ENCODE data around the gene RANBP9. TPM values are rescaled to one million over a fixed set of nuclear protein-coding genes. Genes with fewer than 3 reads are reported as not detected.

Gene RANBP9
- total and polyA plus RNA-seq, 2 donors from 2014 or later, result 16.4 to 29.0 TPM

DNA sequence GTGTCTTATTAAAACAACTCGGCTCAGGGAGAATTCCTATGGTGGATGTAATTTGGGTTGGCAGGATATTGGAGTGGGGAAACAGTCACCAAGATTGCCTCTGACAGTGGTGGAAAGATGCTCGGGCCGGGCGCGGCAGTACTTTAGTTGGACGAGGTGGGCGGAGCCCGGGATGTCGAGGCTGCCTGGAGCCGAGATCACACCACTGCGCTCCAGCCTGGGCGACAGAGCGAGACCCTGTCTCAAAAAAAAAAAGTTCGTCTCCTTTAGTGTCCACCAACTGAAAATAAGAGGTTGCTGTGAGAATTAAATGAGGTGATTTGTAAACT lies 95.9 kb downstream of the RANBP9 start:
- H3K9me3 ChIP-seq (ENCODE audit: control insufficient read depth in 2 of 3, insufficient read depth in 1 of 3, low read length in 3 of 3), result no peaks in the 10 kb centered on the region
- H3K36me3 ChIP-seq (ENCODE audit: control insufficient read depth in 2 of 3, insufficient read depth in 3 of 3, low read length in 3 of 3), result peaks cover 3 to 28% (median 12%) of the 10 kb centered on the region in 3 donors
- H3K4me3 ChIP-seq (ENCODE audit: low read length in 3 of 3), result peak overlapping the region; percentile 84 to 99 (median 88)
- peaks cover 0 to 13% (median 5%) of the 10 kb centered on the region in 3 donors for H3K4me1 ChIP-seq (ENCODE audit: control insufficient read depth in 2 of 3, insufficient read depth in 2 of 3, low read depth in 1 of 3, low read length in 3 of 3)
- no peaks in the 10 kb centered on the region for H3K27me3 ChIP-seq (ENCODE audit: control insufficient read depth, insufficient read depth, low read length)
- FAIRE-seq (no peak), DNase-seq (peak; percentile 48 to 84 (median 73))
- peak overlapping the region; percentile 81 to 84 for H3K27ac ChIP-seq (ENCODE audit: low read depth in 2 of 2, low read length in 2 of 2)
- intact Hi-C loops (cut with DNase I), result no loop called here
- TF ChIP-seq, protein P1, sequence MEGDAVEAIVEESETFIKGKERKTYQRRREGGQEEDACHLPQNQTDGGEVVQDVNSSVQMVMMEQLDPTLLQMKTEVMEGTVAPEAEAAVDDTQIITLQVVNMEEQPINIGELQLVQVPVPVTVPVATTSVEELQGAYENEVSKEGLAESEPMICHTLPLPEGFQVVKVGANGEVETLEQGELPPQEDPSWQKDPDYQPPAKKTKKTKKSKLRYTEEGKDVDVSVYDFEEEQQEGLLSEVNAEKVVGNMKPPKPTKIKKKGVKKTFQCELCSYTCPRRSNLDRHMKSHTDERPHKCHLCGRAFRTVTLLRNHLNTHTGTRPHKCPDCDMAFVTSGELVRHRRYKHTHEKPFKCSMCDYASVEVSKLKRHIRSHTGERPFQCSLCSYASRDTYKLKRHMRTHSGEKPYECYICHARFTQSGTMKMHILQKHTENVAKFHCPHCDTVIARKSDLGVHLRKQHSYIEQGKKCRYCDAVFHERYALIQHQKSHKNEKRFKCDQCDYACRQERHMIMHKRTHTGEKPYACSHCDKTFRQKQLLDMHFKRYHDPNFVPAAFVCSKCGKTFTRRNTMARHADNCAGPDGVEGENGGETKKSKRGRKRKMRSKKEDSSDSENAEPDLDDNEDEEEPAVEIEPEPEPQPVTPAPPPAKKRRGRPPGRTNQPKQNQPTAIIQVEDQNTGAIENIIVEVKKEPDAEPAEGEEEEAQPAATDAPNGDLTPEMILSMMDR (IDR thresholded peaks at IDR 0.05; ENCODE audit: borderline replicate concordance, extremely low read depth, insufficient read depth), result no peak
- H3K9ac ChIP-seq (ENCODE audit: low read length in 3 of 3), result peak overlapping the region; percentile 35 to 98 (median 88)

DNA sequence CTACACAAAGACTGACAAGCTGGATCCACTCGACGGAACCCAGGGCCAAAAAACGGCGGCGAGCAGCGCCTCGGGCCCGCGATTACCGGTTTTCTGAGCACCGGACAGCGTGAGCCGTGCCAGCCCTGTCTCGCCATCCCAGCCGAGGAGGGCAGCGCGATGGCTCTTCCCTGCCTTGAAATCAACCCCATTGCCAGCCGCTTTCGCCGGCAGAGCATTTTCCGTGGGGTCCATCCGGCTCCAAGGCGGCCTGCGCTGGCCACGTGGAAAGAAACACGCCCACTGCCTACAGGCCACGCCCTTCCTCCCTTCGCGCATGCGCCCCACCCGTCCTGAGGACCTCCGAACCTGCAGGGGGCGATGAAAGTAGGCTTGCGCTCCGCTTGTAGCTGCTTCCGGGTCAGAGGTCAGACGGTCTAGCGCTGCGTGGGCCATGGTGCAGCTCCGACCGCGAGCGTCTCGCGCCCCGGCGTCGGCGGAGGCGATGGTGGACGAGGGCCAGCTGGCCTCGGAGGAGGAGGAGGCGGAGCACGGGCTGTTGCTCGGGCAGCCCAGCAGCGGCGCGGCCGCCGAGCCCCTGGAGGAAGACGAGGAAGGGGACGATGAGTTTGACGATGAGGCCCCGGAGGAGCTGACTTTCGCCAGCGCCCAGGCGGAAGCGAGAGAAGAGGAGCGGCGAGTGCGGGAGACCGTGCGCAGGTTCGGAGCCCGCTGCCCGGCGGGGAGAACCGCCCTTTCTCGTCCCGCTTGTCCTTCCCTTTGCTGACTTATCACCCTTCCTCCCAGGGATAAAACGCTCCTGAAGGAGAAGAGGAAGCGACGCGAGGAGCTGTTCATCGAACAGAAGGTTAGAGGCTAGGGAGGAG lies 96.5 kb downstream of the RANBP9 start, which contains the start of gene NOL7:
TSS of gene NOL7 (plus strand) at position 410 of the 866 bp plus-strand sequence. CDS start at position 434, 24 bp downstream.
- DNase-seq (peak; percentile 98 to 99 (median 99)), FAIRE-seq (no peak)
- peak within 1 kb of the TSS; percentile 81 to 84 for H3K27ac ChIP-seq (ENCODE audit: low read depth in 2 of 2, low read length in 2 of 2)
- peaks cover 0 to 22% (median 9%) of the 10 kb centered on the region in 3 donors for H3K36me3 ChIP-seq (ENCODE audit: control insufficient read depth in 2 of 3, insufficient read depth in 3 of 3, low read length in 3 of 3)
- TF ChIP-seq, protein P1 (IDR thresholded peaks at IDR 0.05; ENCODE audit: borderline replicate concordance, extremely low read depth, insufficient read depth), result peak; percentile 95
- H3K4me1 ChIP-seq (ENCODE audit: control insufficient read depth in 2 of 3, insufficient read depth in 2 of 3, low read depth in 1 of 3, low read length in 3 of 3), result peaks cover 0 to 13% (median 5%) of the 10 kb centered on the region in 3 donors
- peak within 1 kb of the TSS; percentile 84 to 99 (median 88) for H3K4me3 ChIP-seq (ENCODE audit: low read length in 3 of 3)
- intact Hi-C loops (cut with DNase I), result no loop called here
- no peaks in the 10 kb centered on the region for H3K27me3 ChIP-seq (ENCODE audit: control insufficient read depth, insufficient read depth, low read length)
- H3K9me3 ChIP-seq (ENCODE audit: control insufficient read depth in 2 of 3, insufficient read depth in 1 of 3, low read length in 3 of 3), result no peaks in the 10 kb centered on the region
- peak within 1 kb of the TSS; percentile 67 to 98 (median 88) for H3K9ac ChIP-seq (ENCODE audit: low read length in 3 of 3)

DNA sequence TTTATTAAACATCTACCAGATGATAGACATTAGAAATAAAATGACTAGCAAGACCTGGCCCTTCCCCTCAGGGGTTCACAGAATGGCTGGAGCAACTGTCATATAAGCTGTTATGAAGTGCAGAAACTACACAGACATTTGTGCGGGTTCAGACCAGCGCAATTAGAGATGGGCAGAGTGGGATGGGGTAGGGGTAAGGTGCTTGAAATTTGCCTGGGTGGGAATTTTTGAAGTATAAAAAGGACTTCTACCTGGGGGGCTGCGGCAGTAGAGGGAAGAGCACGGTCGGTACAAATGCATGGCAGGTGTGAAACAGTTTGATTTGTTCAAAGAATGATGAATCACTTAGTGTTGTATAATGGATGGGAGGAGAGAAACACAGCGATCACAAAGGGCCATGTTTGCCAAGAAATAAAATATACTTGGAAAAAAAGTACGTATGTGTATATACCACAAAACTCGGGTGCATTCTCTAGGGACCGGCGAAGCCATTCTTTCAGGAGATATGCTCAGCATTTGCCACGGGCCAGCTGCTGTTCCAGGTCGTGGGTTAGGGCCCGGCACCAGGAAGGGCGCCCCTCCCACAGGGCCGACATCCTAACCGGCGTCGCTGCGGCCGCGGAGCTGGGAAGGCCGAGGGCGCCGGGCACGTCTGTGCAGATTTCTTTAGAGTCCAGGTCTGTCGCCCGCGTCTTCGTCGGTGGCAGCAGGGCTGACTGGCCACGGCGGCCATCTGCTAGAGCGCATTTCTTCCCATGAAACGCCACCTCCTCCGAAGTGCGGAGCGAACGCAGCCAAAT lies 97.3 kb downstream of the RANBP9 start:
- H3K27ac ChIP-seq (ENCODE audit: low read depth in 2 of 2, low read length in 2 of 2), result peak overlapping the region; percentile 66 to 84
- intact Hi-C loops (cut with DNase I), result no loop called here
- TF ChIP-seq, protein P1 (IDR thresholded peaks at IDR 0.05; ENCODE audit: borderline replicate concordance, extremely low read depth, insufficient read depth), result no peak
- H3K9ac ChIP-seq (ENCODE audit: low read length in 3 of 3), result peak overlapping the region; percentile 67 to 98 (median 70)
- H3K9me3 ChIP-seq (ENCODE audit: control insufficient read depth in 2 of 3, insufficient read depth in 1 of 3, low read length in 3 of 3), result no peaks in the 10 kb centered on the region
- FAIRE-seq (no peak), DNase-seq (peak in 4 of 5 donors; percentile 70 to 89 (median 80))
- H3K36me3 ChIP-seq (ENCODE audit: control insufficient read depth in 2 of 3, insufficient read depth in 3 of 3, low read length in 3 of 3), result peaks cover 0 to 18% (median 5%) of the 10 kb centered on the region in 3 donors
- H3K4me3 ChIP-seq (ENCODE audit: low read length in 3 of 3), result peak overlapping the region; percentile 84 to 99 (median 88)
- H3K27me3 ChIP-seq (ENCODE audit: control insufficient read depth, insufficient read depth, low read length), result no peaks in the 10 kb centered on the region
- peaks cover 0 to 13% (median 5%) of the 10 kb centered on the region in 3 donors for H3K4me1 ChIP-seq (ENCODE audit: control insufficient read depth in 2 of 3, insufficient read depth in 2 of 3, low read depth in 1 of 3, low read length in 3 of 3)

Measured in kidney (tissue), 14 donors.